GM19351 (cell line): Measurements from ENCODE around the gene CLGN.

ENCODE experiments used
- ATAC-seq: cut with Tn5 transposase; IDR thresholded peaks from one replicate; pipeline ENCODE4 v1.9.1; 2021; ENCODE audit warnings: mild to moderate bottlenecking, moderate library complexity; ENCODE audit not compliant: unreplicated experiment

CLGN gene

GRCh38 chr4:140342620-140343019 lies 84.8 kb downstream of the CLGN start:
- ATAC-seq: no peak
